Mucosa of rectum (tissue), 2 donors: ENCODE measurements around the gene ZNF175.
"Not testable (repeated sequence)": the region's sequence is repeated elsewhere in the genome, so short reads cannot be mapped to it uniquely, and the experiment has no call there.

Experiments
- H3K27ac ChIP-seq, 2 donors: one replicate each; pipeline ENCODE4 v1.7.0; 2013; ENCODE audit warnings: inconsistent platforms in 2 of 2, low read depth in 2 of 2, low read length in 2 of 2
- H3K27me3 ChIP-seq, 2 donors: one replicate each; pipeline ENCODE4 v1.7.0; 2013; ENCODE audit warnings: low read length in 2 of 2; ENCODE audit not compliant: control insufficient read depth in 2 of 2, insufficient read depth in 2 of 2
- H3K36me3 ChIP-seq, 2 donors: one replicate each; pipeline ENCODE4 v1.7.0; 2013; ENCODE audit warnings: low read length in 2 of 2; ENCODE audit not compliant: control insufficient read depth in 2 of 2, insufficient read depth in 2 of 2
- H3K4me1 ChIP-seq, 2 donors: one replicate each; pipeline ENCODE4 v1.7.0; 2013; ENCODE audit warnings: low read length in 2 of 2, mild to moderate bottlenecking in 1 of 2; ENCODE audit not compliant: control insufficient read depth in 2 of 2, insufficient read depth in 2 of 2
- H3K4me3 ChIP-seq, 2 donors: one replicate each; pipeline ENCODE4 v1.7.0; 2013; ENCODE audit warnings: low read length in 2 of 2
- H3K9ac ChIP-seq, 2 donors: one replicate each; pipeline ENCODE4 v1.7.0; 2013; ENCODE audit warnings: low read length in 2 of 2, low read depth in 1 of 2, mild to moderate bottlenecking in 1 of 2
- H3K9me3 ChIP-seq, 2 donors: one replicate each; pipeline ENCODE4 v1.7.0; 2013; ENCODE audit warnings: low read length in 2 of 2; ENCODE audit not compliant: control insufficient read depth in 2 of 2
- donor health status: healthy.
- donor health status: Normal muscosa, but diverticular disease.

The ZNF175 gene

DNA sequence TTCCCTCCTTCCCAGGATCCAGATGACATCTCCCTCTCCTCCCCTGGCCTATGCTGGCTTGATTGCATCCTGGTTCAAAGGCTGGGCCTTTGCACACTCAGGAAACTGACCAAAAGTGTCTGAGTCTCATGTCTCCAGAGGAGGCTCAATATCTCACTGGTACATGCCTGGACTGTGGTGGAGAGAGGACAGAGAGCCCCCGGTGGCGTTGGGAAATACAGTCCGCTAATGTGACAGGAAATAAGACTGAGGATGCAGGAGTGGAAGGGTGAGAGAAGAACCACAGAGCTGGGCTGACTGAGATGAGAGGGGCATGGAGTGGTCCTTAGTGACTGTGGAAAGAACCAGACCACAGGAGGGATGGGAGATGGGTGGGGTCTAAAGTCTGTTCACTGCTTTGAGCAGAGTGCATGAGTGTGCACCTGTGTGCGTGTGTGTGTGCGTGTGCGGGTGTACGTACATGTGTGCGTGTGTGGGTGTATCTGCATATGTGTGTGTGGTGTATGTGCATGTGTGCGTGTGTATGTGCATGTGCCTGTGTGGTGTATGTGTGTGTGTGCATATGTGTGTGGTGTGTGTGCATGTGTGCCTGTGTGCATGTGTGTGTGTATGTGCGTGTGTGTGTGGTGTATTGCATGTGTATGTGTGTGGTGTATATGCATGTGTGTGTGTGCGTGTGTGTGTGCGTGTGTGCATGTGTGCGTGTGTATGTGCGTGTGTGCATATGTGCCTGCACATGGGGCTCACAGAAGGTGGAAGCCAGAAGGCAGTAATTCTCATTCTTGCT lies 57.3 kb downstream of the ZNF175 start:
- no peaks in the 10 kb centered on the region for H3K9me3 ChIP-seq
- H3K27ac ChIP-seq, result no peak overlapping the region
- no peaks in the 10 kb centered on the region for H3K4me1 ChIP-seq
- no peak overlapping the region for H3K4me3 ChIP-seq
- H3K36me3 ChIP-seq, result no peaks in the 10 kb centered on the region
- no peaks in the 10 kb centered on the region for H3K27me3 ChIP-seq
- H3K9ac ChIP-seq, result no peak overlapping the region

DNA sequence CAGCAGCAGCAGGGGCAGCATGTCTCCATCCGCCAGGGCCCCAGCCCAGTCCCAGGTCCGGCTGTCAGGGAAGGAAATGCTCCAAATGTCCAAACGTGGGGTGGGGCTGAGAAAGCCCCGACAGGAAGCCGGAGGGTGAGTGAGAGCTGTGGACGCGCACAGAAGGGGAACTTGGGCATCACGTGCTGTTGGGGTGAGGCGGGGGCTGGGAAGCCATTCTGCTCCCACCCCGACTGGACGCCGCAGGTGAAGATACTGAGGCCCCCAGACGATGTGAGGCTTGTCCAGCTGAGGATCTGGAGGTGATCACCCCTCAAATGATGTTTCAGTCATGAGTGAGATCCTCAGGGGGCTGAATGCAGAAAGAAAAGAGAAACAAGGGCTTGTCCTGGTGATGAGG lies 59.2 kb downstream of the ZNF175 start, which contains the start of gene SIGLEC5:
TSS of gene SIGLEC5 (minus strand) at position 87 of the 400 bp plus-strand sequence. CDS start at position 21, 66 bp downstream.
- not testable (repeated sequence) for H3K9me3 ChIP-seq

DNA sequence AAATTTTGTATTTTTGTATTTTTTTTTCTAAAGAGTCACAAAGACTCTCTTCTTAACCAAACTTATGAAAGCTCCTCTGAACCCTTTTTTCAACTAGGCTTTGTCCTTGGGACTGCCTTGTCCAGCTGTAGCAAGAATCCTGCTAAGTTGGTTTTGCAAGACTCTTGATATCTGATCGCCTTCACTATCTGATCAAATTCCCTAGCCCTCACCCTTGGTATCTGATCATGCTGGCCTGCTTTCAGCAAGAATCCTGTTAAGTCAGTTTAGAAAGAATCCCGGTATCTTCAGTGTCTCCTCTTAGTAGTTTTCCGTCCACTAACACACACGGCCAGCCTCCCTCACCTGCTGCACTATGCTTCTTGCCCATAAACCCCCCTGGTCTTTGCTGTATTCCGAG lies 61.0 kb downstream of the ZNF175 start:
- peaks cover 0 to 2% of the 10 kb centered on the region in 2 donors for H3K9me3 ChIP-seq
- no peak overlapping the region for H3K4me3 ChIP-seq
- H3K36me3 ChIP-seq, result no peaks in the 10 kb centered on the region
- no peaks in the 10 kb centered on the region for H3K4me1 ChIP-seq
- no peak overlapping the region for H3K27ac ChIP-seq
- no peak overlapping the region for H3K9ac ChIP-seq
- no peaks in the 10 kb centered on the region for H3K27me3 ChIP-seq

More for the DNA sequence above, 59.2 kb downstream of the ZNF175 start, which contains the start of gene SIGLEC5:
- not testable (repeated sequence) for H3K9ac ChIP-seq, H3K27ac ChIP-seq, H3K36me3 ChIP-seq, H3K27me3 ChIP-seq, H3K4me1 ChIP-seq, H3K4me3 ChIP-seq

DNA sequence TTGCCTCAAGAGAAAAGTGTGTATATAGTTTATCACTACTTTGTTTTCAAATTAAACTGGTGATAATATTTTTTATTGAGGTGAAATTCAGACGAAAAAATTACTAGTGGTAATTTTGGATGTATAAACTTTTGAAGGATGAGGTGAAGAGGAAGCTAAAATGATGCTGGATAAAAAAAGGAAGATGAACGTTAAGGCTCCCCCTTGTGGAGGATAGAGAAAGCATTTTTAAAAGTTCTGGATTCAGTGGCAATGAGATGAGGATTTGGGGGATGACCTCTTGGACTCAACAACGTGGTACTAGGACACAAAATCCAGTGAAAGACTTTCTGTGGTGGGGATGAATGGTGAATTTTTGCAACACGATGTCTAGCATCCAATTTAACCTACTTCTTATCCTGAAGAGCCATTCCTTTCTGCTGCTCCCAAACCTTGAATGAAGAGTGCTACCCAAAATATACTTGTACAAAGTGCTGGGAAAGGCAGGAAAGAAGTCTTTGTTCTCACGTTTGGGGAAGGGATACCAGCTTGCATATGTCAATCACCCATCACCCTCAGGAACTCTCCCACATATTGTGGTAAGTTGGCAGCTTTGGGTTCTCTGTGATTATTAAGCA lies 66.4 kb downstream of the ZNF175 start:
- Histone ChIP-seq H3K36me3 (no peaks in the 10 kb centered on the region), H3K9me3 (peaks cover 0 to 2% of the 10 kb centered on the region in 2 donors), H3K9ac (no peak overlapping the region), H3K27me3 (no peaks in the 10 kb centered on the region), H3K4me1 (no peaks in the 10 kb centered on the region), H3K4me3 (no peak overlapping the region), H3K27ac (no peak overlapping the region)

DNA sequence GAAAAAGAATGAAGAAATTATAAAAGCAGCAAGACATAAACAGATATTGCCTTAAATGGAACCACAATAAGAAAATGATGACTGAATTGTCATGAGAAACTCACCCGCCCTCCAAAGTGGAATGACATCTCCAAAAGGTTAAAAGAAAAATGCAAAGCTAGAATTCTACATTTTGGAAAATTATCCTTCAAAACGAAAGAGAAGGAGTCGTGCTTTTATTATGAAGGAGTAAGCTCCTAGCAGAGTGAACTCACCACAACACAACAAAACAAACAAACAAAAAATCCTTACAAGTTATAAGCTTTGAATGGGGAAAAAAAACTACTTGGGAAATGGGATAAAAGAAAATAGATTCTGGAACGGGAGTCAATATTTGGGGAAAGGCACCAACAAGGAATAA lies 68.8 kb downstream of the ZNF175 start:
- no peaks in the 10 kb centered on the region for H3K27me3 ChIP-seq
- H3K36me3 ChIP-seq, result no peaks in the 10 kb centered on the region
- H3K27ac ChIP-seq, result no peak overlapping the region
- H3K9me3 ChIP-seq, result peaks cover 0 to 2% of the 10 kb centered on the region in 2 donors
- no peaks in the 10 kb centered on the region for H3K4me1 ChIP-seq
- no peak overlapping the region for H3K9ac ChIP-seq
- H3K4me3 ChIP-seq, result no peak overlapping the region

DNA sequence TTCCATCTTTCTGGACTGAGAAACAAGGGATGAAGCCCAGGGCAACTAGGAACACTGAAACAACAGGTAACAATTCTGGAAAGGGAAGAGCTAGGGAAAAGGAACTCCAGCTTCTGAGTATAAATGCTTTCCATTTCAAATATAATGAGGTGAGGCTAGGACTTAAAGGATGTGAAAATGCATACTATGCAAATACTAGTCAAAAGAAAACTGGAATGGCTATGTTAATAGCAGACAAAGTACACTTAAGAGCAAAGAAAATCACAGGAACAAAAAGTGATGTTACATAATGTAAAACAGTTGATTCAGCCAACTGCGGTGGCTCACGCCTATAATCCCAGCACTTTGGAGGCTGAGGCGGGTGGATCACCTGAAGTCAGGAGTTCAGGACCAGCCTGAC lies 69.3 kb downstream of the ZNF175 start:
- Histone ChIP-seq H3K9me3 (peaks cover 0 to 2% of the 10 kb centered on the region in 2 donors), H3K36me3 (no peaks in the 10 kb centered on the region), H3K4me1 (no peaks in the 10 kb centered on the region), H3K4me3 (no peak overlapping the region), H3K27me3 (no peaks in the 10 kb centered on the region), H3K9ac (no peak overlapping the region), H3K27ac (no peak overlapping the region)

DNA sequence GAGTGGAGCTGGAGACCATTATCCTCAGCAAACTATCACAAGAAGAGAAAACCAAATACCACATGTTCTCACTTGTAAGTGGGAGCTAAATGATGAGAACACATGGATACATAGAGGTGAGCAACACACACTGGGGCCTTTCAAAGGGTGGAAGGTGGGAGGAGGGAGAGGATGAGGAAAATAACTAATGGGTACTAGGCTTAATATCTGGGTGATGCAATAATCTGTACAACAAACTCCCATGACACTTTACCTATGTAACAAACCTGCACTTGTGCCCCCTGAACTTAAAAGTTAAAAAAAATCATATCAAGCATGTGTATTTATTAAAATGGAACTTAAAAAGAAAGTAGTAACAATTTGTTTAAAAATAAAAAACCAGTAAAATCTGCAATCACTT lies 70.6 kb downstream of the ZNF175 start:
- no peak overlapping the region for H3K4me3 ChIP-seq
- no peaks in the 10 kb centered on the region for H3K36me3 ChIP-seq
- H3K27ac ChIP-seq, result no peak overlapping the region
- no peaks in the 10 kb centered on the region for H3K27me3 ChIP-seq
- H3K9me3 ChIP-seq, result peaks cover 0 to 2% of the 10 kb centered on the region in 2 donors
- H3K9ac ChIP-seq, result no peak overlapping the region
- H3K4me1 ChIP-seq, result no peaks in the 10 kb centered on the region
